Heart left ventricle (tissue), 13 donors: ENCODE measurements around the gene GRIK1.

Experiments used
- POLR2A ChIP-seq, 2 donors: fragments of 450-650 bp; IDR thresholded peaks; one replicate each; pipeline ENCODE4 v1.6.1; 2017; ENCODE audit warnings: antibody characterized with exemption in 2 of 2, mild to moderate bottlenecking in 2 of 2, moderate library complexity in 2 of 2
- TF ChIP-seq, protein P1 (sequence below), 12 donors: fragments of 200-600 bp; sonication (generic) in 4 of 12; IDR thresholded peaks; one replicate each; pipeline versions ENCODE4 v1.5.0 to v1.8.0; 2018 to 2022; ENCODE audit warnings: antibody characterized with exemption in 12 of 12, mild to moderate bottlenecking in 5 of 12
- donor health status: ischemic (EF 13 %, LVEDD 7.1; RV severe dilation, severe dysfunction).
- donor health status: DM: no; HTN: yes; CAD: no.
- donor health status: DM: no; HTN: no; CAD: no.
- donor health status: ischemic (EF 25% LVEDD 6.9; RV normal size, moderate dysfunction).
- donor health status: ischemic (EF 25% LVEDD 5.7; RV mildly dilated, moderate dysfunction).
- donor health status: ischemic (EF 35%, LVEDD 5.7; RV mildly dilated, moderate dysfunction).
- donor health status: nonischemic (EF 11% LVEDD 7.7; RV severe dilation, severe dysfunction).
- donor health status: DM: yes; HTN: yes; CAD: no.
- donor health status: PGD.
- donor health status: ischemic (EF 29% LVEDD 5.4; RV normal size, mild dysfunction).
- donor health status: nonischemic (EF 23%, LVEDD 6.1; RV moderate dilation, normal function).

DNA sequence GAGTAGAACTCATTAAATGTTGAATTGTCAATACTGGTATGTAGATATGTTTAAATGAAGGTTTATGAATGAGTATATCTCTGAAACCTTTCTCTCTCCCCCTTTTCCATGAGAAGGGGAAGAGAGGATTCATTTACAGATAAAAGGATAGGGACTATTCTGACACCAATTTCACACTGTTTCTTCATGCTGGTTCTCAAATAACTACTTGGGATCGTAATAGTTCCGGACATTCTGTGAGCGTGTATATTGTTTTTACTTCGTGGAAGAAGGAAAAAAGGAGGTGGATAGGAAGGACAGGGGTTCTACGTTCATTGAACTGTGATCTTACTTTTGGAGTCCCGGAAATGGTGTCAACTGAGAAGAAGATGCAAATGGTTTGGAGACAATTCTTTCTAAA is 284.2 kb downstream of the GRIK1 start:
- TF ChIP-seq, protein P1, sequence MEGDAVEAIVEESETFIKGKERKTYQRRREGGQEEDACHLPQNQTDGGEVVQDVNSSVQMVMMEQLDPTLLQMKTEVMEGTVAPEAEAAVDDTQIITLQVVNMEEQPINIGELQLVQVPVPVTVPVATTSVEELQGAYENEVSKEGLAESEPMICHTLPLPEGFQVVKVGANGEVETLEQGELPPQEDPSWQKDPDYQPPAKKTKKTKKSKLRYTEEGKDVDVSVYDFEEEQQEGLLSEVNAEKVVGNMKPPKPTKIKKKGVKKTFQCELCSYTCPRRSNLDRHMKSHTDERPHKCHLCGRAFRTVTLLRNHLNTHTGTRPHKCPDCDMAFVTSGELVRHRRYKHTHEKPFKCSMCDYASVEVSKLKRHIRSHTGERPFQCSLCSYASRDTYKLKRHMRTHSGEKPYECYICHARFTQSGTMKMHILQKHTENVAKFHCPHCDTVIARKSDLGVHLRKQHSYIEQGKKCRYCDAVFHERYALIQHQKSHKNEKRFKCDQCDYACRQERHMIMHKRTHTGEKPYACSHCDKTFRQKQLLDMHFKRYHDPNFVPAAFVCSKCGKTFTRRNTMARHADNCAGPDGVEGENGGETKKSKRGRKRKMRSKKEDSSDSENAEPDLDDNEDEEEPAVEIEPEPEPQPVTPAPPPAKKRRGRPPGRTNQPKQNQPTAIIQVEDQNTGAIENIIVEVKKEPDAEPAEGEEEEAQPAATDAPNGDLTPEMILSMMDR (IDR thresholded peaks at IDR 0.05) = no peak
- no peak for TF ChIP-seq POLR2A (IDR thresholded peaks at IDR 0.05)
